Cerebellar cortex (tissue), 1 donor: ENCODE data around the gene FILIP1L.

Source experiments
- DNase-seq: peaks from one replicate; pipeline ENCODE4 v3.0.0-alpha.2; 2015; ENCODE audit warnings: low spot score

FILIP1L gene

DNA sequence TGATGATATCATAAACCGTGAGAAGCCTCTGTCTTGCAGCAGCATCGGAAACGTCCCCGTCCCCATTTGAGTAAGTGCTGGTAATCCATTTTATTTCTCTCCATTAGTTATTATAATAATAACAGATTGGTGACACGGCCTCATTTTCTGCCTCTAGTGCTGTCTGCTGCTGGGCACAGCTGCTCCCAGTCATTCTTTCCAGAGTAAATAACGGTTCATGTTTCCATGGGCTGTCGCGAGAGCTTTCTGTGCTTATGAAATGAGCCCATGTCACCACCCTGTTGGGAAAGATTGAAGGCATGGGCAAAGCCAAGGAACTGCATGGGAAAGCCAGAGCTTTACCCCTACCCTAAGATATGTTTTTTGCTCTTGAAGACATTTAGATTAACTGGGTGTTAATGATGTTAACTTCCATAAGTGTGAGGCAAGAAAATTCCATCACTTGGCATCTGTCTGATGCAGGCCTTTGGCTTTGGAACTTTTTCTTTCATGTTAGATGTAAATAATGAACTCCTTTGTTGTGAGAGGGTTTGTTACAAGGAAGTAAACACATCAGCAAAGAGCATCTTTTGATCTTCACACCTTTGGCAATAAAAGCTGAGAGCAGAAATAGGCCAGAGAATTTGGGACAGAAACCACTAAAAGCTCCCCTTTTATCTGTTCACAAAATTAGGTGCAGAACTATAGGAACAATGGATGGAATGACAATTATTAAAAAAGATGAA, 141.8 kb downstream of the FILIP1L start:
- no peak for DNase-seq

DNA sequence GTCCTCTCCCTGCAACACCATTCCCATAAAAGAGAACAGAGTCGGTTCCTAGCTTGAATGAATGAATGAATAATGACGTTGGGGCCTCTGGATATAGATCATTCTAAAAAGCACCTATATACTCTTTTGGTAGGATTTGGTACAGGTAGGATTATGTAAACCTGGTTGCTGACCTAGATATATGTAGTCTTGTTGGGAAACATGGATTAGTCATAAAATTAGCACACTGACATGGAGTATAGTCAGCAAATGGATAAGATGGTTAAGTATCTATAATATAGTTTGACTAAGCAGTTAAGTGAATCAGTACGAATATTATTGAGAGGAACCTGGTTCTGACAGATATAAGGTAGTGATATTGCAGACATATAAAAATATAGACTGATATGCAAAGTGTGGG, 142.5 kb downstream of the FILIP1L start:
- DNase-seq = no peak

DNA sequence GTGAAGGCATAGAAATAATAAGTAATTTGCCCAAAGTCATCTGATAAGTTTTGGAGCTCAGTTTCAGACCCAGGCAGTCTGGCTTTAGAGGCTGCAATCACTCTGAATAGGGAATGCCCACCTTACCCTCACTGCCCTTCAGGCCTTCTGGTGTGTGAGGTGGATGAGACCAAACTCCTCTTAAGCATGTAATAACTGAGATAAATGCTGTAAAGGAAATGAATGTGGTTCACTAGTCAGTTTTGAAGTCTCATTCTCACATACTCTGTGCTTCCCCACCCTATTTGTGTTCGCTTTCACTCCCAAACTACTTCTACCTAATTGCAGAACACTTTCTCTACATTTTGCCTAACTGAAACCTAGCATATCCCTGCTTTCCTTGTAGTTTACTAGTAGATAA, 144.1 kb downstream of the FILIP1L start:
- no peak for DNase-seq

DNA sequence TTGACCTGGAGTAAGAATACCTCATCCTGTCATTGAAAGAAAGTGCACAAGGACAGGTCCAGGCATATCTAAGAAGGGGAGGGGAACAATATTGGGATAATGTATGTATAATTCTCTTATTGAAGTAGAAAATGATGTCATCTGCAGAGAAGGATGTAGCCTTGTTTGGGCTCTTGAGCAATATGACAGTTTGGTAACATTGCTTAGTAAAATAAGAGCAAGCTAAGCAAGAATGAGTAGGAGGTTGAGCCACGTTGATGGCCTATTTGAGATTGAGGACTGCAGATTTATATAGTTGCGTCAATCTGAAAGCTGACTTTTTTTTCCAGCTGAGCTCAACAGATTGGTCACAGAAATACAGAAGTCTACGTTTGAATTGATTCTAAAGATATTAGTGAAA, 145.2 kb downstream of the FILIP1L start:
- no peak for DNase-seq

DNA sequence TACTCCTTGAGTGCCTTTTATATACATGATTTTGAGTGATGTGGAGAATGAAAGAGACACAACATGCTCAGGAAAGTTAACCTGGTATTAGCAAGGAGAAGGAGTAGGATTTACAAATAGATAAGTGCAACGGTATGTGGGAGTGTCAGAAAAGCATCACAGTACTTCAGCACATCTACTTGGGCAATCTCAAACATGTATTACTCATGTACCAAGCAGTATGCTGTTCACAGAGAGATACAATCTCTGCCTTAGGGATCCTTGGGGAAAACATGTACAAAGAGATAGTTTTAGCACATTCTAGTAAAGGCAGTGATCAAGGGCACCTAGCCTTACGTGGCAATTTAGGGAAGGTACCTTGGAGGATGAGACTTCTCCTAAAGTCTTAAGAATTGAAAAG, 146.5 kb downstream of the FILIP1L start:
- no peak for DNase-seq

DNA sequence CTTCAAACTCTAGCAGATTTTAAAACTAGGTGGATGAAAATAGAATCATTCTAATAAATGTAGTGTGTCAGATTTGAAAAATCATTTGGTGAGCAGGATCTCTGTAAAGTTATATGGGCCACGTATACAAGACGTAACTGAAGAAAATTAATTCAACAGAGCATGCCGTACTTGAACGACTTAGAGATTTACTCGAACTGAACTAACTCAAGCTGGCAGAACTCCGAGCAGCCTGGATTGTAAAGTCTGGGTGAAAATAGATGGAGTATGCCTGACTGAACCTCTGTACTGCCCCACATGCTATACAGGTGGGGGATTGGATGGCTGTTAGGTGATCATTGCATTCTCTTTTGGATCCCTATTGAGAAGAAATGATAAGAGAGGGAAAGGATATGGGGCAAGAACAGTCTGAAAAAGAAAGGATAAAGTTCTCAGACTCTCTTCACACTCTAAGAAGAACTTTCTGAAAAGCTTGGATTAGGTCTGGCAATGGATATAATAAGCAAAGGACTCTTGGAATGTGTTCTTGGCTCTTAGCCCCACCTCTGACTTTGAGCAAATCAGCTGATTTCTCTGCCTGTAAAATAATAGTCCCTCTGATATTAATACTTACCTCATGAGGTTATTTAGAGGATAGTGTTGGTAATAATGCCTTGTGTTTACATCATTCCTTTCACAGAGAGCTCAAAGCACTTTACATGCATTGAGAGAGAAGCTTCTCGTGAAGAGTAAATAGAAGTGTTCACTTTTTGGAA, 147.5 kb downstream of the FILIP1L start:
- DNase-seq = no peak

- no peak for DNase-seq
Observed at GRCh38 chr3:99965681-99966408, 148.5 kb downstream of the FILIP1L start.

- no peak for DNase-seq
Observed at GRCh38 chr3:99965077-99965476, 149.2 kb downstream of the FILIP1L start.

DNA sequence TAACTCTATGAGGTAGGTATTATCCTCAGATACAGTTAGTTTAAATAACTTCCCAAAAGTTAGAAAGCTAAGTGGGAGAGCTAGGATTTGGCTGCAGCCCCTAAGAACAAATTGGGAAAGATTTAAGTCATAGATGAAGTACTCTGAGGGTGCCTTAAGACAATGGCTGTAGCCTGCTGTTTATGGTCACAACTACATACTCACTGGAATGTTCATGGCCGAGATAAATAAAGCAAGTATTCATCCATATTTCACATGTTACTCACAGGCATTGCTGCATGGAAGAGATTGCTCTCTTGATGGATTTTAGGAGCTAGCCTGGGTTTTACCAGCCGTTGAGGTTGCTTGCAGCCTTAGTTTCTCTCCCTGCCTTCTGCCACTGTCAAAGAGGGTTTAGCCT, 151.6 kb downstream of the FILIP1L start:
- no peak for DNase-seq

- no peak for DNase-seq
Observed at GRCh38 chr3:99961756-99962515, 152.4 kb downstream of the FILIP1L start.

DNA sequence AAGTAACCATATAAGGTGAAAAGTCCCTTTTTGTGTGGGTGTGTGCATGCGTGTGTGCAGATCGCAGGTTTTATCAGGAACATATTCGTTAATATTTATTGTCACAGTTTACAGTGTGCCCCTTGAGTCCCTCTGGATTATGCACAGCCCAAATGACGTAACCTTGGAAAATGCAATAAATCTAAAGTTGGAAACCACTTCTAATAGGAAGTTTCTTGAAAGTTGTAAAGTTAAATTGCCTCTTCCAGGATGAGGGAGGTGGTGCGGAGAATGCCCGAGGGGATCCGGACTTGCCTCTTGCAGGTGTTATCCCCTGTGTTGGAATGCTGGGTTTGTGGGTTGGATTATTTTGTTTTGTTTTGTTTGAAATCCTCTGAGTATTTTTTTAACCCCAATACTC, 153.4 kb downstream of the FILIP1L start:
- no peak for DNase-seq

- no peak for DNase-seq
Observed at GRCh38 chr3:99960123-99960878, 154.0 kb downstream of the FILIP1L start.

DNA sequence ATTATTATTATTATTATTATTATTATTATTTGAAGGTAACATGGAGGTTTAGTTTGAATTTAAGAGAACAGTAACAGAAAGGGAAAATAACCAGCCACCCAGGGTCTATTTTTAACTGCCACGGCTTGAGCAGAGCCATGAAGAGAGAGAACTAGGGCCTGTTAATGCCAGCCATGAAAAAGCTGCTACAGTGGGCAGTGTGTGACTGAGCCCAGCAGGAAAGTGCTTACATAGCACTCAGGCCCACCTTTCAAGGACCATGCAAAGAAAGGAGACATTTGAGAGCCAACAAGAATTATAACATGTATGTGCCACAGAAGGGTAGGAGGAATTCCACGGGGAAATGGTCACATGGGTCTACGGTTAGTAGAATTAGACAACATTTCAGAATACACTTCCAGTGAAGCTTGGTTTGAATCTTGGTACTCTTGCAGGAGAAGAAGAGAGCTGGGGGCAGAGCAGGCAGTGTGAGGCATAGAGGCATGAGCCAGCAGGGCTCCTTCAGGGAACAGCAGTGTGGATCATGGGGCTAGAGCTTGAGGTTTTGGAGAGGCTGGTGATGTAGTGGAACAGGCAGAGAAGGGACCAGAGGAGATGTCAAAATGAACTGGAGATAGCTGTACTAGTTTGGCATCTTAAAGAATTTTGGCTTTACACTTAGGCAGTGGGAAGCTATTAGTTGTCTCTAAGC, 155.9 kb downstream of the FILIP1L start:
- DNase-seq = no peak

DNA sequence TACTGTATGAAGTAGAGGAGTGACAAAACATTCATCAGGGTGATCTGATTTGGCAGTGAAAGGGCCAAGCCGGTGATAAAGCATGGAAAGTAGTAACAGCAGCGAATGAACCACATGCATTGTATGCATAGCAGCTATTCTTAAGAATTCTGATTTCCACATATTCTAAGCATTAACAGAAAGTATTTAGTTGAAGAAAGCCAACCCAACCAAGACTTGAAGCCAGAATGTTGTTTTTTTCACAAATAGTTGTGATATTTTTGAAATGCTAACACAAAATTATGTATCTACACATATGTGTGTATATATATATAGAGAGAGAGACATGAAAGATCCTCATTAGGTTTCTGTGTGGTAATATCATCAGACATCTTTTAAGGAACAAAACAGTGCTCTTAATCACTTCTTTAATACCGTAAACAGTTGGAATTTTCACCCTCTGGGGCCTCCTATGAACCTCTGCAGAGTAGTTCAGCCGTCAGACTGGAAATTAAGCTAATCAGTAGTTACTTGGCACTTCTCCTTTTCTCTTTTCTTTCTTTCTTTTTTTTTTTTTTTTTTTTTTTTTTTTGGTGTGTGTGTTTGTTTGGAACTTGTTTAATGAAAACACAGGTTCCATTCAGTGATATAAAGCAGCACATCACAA, 157.0 kb downstream of the FILIP1L start:
- DNase-seq = no peak

DNA sequence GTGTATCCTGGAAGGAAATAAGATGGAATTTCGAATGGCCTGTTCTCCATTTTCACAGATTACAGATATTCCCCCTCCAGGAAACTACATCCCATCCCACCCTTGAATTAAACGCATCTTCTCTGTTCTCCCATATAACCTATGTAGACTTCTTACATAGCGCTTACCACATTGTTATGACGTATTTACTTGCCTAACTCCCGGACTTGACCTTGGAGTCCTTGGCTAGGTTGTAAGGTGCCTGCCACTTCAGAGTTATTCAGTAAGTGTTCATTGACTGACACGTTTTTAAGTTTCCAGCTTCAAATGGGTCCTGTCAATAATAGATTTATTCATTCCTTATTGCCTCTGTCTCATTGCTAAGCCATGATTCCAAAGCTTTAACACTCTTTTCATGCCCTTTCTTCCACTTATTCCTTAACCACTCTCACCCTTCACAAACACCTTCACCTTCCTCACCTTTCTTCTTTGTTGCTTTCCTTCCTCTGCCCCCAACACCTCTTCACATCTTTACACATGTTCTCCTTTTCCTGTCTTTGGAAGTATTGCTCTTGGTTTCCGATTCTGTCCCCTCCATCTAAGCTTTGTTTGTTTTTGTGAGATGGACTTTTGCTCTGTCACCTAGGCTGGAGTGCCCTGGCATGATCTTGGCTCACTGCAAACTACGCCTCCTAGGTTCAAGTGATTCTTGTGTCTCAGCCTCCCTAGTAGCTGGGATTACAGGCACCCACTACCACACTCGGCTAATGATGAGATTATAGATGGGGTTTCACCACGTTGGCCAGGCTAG, 158.3 kb downstream of the FILIP1L start:
- DNase-seq = no peak

DNA sequence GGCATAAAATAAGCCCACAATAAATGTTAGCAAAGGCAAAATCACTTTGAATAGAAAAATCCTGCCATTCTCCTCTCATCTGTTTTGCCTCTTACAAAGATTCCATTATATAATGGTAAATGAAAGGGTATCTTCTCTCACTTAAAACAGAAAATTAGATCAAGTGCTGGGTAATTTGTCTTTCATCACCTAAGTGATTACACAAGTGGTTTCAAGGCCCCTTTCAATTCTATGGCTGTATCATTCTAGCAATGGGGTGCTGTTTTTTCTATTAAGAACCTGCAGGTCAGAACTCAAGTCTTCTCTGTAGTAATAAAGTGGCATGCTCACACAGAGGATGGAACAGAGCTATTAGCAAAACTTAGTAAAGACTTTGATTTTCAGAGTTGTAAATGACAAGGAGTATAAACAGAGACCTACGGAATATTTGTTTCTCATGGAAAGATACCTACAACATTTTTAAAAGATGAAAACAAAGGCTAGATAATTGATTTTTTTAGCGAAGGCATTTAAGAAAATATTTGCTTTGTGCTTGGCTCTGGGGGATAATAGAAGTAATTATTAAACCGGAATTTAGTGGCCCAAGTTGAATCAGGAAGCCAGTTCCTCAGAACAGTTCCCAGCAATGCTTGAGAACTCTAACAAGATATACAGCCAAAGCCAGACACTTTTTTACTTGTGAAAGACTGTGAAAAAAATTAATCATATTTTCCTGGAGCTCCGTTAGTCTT, 159.2 kb downstream of the FILIP1L start:
- DNase-seq = no peak

DNA sequence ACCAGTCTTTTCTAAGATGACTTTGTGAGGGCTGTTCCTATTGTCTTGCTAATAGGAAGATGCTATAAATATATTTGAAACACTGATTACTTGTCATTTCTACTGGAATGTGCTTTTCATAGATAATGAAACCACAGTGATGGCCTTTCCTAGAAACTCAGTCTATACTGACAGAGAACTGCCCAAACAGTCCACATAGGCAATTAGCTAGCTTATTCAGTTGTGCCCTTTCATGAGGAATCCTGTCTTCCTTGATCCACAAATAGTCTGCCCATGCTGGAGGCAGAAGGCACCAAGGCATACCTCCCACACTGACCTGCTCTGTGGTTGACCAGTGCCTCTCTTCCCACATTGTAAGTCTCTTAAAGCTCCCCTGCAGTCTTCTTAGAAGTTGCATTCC, 160.7 kb downstream of the FILIP1L start:
- DNase-seq = no peak

DNA sequence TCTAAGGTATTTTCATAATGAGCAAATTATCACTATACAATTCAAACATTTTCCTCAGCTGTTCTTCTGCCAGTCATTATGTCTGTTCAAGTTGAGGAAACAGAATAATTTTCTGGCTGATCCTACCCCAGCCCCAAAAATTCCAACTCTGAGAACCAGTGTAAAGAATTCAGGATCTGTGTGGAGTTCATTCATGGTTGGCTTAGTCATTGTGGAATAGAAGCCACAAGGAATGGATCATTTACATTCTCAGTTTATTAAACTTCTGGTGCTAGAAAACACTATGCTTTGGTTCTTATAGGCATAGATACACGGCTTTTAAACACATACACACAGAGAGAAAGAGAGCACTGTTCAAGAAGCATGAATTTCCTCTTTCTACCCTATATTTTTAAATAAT, 162.0 kb downstream of the FILIP1L start:
- DNase-seq = no peak

DNA sequence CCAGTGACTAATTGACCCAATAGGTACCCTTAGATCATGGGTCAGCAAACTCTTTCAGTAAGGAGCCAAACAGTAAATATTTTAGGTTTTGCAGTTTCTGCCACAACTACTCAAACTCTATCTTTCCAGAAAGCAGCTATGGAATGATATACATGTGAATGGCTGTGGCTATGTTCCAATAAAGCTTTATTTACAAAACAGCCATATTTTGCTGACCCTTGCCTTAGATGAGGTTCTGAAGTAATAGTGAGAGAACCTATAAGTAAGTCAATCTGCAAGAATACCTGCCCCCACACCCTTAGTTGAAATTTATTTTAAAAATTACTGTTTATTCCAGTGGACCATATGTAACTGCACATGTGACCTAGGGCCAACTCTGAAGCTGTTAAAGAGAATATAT, 162.6 kb downstream of the FILIP1L start:
- DNase-seq = no peak
